GM12878 (cell line): Measurements from ENCODE around the gene KRT33A. TPM values are rescaled to one million over a fixed set of nuclear protein-coding genes. Genes with fewer than 3 reads are reported as not detected.

Experiments
- ATAC-seq: fragments of 200-7000 bp; cut with Tn5 transposase; 3 replicates; pipeline ENCODE4 v1.9.1; 2020; ENCODE audit warnings: mild to moderate bottlenecking, moderate library complexity
- BruUV-seq: library from RNA; stranded (reverse); fragments of 400-500 nt; replicated peaks from 2 replicates; lab custom pipeline; 2021; lab: Mats Ljungman, UMichigan
- CTCF ChIA-PET: fragments of 300-600 bp; sonication (Branson Sonifier 250); formaldehyde crosslinking; extraction: SDS; loops from one replicate; lab custom pipeline; 2021; ENCODE audit warnings: inconsistent platforms; lab: Yijun Ruan, JAX
- POLR2A ChIA-PET: fragments of 350-600 bp; formaldehyde crosslinking; extraction: SDS; loops from one replicate; lab custom pipeline; 2021; ENCODE audit warnings: inconsistent platforms; lab: Charles Lee
- RAD21 ChIA-PET: fragments of 300-600 bp; sonication (Branson Sonifier 250); formaldehyde crosslinking; loops from one replicate; lab custom pipeline; 2023; ENCODE audit warnings: antibody characterized with exemption; ENCODE audit not compliant: unreplicated experiment; lab: Charles Lee
- SMC1A ChIA-PET: fragments of 300-600 bp; sonication (Branson Sonifier 250); formaldehyde crosslinking; loops from one replicate; lab custom pipeline; 2023; ENCODE audit not compliant: unreplicated experiment, uncharacterized antibody; lab: Charles Lee
- DNase-seq: peaks from one replicate; pipeline ENCODE4 v3.0.0-alpha.2; 2011; ENCODE audit warnings: low read depth, low spot score
- FAIRE-seq: peaks from 3 replicates; lab custom pipeline; 2011; peaks lifted over from hg19 to GRCh38; lab: Jason Lieb, UNC
- H2AFZ ChIP-seq: 2 replicates; pipeline ENCODE4 v1.6.0; 2011; ENCODE audit warnings: low read depth, low read length, control low read depth; ENCODE audit not compliant: control insufficient read depth
- H3K27ac ChIP-seq: 2 replicates; pipeline ENCODE4 v1.5.1; 2011; ENCODE audit warnings: control low read depth; ENCODE audit not compliant: control insufficient read depth, insufficient read depth
- H3K27me3 ChIP-seq, 2 experiments: replicated peaks in 1 of 2; 2 replicates each; pipeline versions ENCODE4 v1.6.0 to v1.6.1; 2011; ENCODE audit warnings: low read length in 1 of 2; ENCODE audit not compliant: control insufficient read depth in 2 of 2, insufficient read depth in 2 of 2
- H3K36me3 ChIP-seq, 2 experiments: 2 replicates each; pipeline ENCODE4 v1.5.1; 2011; ENCODE audit warnings: low read length in 1 of 2; ENCODE audit not compliant: control insufficient read depth in 2 of 2, insufficient read depth in 2 of 2
- H3K4me1 ChIP-seq: 2 replicates; pipeline ENCODE4 v1.6.1; 2011; ENCODE audit warnings: mild to moderate bottlenecking, low read length, moderate library complexity, mixed read lengths; ENCODE audit not compliant: control insufficient read depth, insufficient read depth
- H3K4me2 ChIP-seq: 2 replicates; pipeline ENCODE4 v1.6.0; 2011; ENCODE audit warnings: control low read depth; ENCODE audit not compliant: control insufficient read depth, insufficient read depth
- H3K4me3 ChIP-seq: fragments of 200-600 bp; sonication (generic); 2 replicates; pipeline ENCODE4 v1.5.1; 2016
- H3K79me2 ChIP-seq: 2 replicates; pipeline ENCODE4 v1.6.0; 2011; ENCODE audit warnings: low read length; ENCODE audit not compliant: control insufficient read depth, insufficient read depth
- H3K9ac ChIP-seq: 2 replicates; pipeline ENCODE4 v1.8.0; 2011; ENCODE audit warnings: low read length, control low read depth, mixed read lengths; ENCODE audit not compliant: control insufficient read depth, insufficient read depth
- H3K9me3 ChIP-seq: replicated peaks from 3 replicates; pipeline ENCODE4 v1.5.1; 2011; ENCODE audit warnings: mild to moderate bottlenecking, low read length; ENCODE audit not compliant: control insufficient read depth, insufficient read depth
- H4K20me1 ChIP-seq: 2 replicates; pipeline ENCODE4 v1.6.0; 2011; ENCODE audit not compliant: control insufficient read depth, insufficient read depth
- BCL3 ChIP-seq: IDR thresholded peaks from 2 replicates; pipeline ENCODE4 v1.6.1; 2011; ENCODE audit warnings: borderline replicate concordance, low read depth, mild to moderate bottlenecking, moderate library complexity, low read length; ENCODE audit not compliant: insufficient read depth, poor library complexity, severe bottlenecking
- CEBPB ChIP-seq, 2 experiments: fragments of 150-350 bp in 1 of 2; IDR thresholded peaks; 2 replicates each; pipeline ENCODE4 v1.6.1; 2012 to 2014; ENCODE audit warnings: low read depth in 2 of 2, low read length in 2 of 2, borderline replicate concordance in 1 of 2, inconsistent platforms in 1 of 2
- ESRRA ChIP-seq: IDR thresholded peaks from 2 replicates; pipeline ENCODE4 v1.6.1; 2012; ENCODE audit warnings: mild to moderate bottlenecking, low read length, improper control_type of control experiment
- HDGF ChIP-seq: fragments of 450-650 bp; IDR thresholded peaks from 2 replicates; pipeline ENCODE4 v1.6.1; 2016; ENCODE audit warnings: antibody characterized with exemption
- MXI1 ChIP-seq: fragments of 150-350 bp; IDR thresholded peaks from 2 replicates; pipeline ENCODE4 v1.6.1; 2011; ENCODE audit warnings: low read depth, mild to moderate bottlenecking, inconsistent platforms, low read length, improper control_type of control experiment
- NFYA ChIP-seq: IDR thresholded peaks from 2 replicates; pipeline ENCODE4 v1.6.1; 2011; ENCODE audit warnings: low read depth, mild to moderate bottlenecking, low read length, improper control_type of control experiment, borderline replicate concordance
- PAX8 ChIP-seq: fragments of 450-650 bp; IDR thresholded peaks from 2 replicates; pipeline ENCODE4 v1.6.1; 2017; ENCODE audit warnings: mild to moderate bottlenecking, moderate library complexity
- POLR2AphosphoS5 ChIP-seq: IDR thresholded peaks from 2 replicates; pipeline ENCODE4 v1.6.1; 2011; ENCODE audit warnings: mild to moderate bottlenecking, low read length, inconsistent platforms
- STAT1 ChIP-seq: fragments of 450-650 bp; conservative IDR thresholded peaks from 2 replicates; pipeline ENCODE4 v1.6.1; 2014; ENCODE audit warnings: antibody characterized with exemption, mild to moderate bottlenecking
- USF1 ChIP-seq: IDR thresholded peaks from 2 replicates; pipeline ENCODE4 v1.6.1; 2011; ENCODE audit warnings: borderline replicate concordance, low read depth, mild to moderate bottlenecking, moderate library complexity, mixed read lengths, low read length; ENCODE audit not compliant: insufficient read depth; ENCODE audit errors: extremely low read length
- ZBTB11 ChIP-seq: fragments of 450-650 bp; formaldehyde crosslinking; IDR thresholded peaks from 2 replicates; pipeline ENCODE4 v1.5.0; 2022; ENCODE audit warnings: mild to moderate bottlenecking, missing genetic modification characterization
- ZZZ3 ChIP-seq: IDR thresholded peaks from 2 replicates; pipeline ENCODE4 v1.6.1; 2011; ENCODE audit warnings: low read depth; ENCODE audit not compliant: control insufficient read depth, insufficient read length
- WGBS: methylation state at CpG from one replicate; pipeline ENCODE4 v1.1.6; 2016; ENCODE audit warnings: low lambda C conversion rate; ENCODE audit not compliant: insufficient replicate concordance, insufficient coverage; ENCODE audit errors: missing lambda C conversion rate; 5-methylcytosine and 5-hydroxymethylcytosine counted together
- in situ Hi-C: fragments of 300-500 bp; cut with MboI; formaldehyde crosslinking; loops from 9 replicates; pipeline ENCODE4 v1.14.3; 2018; ENCODE audit warnings: mixed read lengths
- intact Hi-C: fragments of 100-400 bp; cut with micrococcal nuclease; formaldehyde crosslinking; loops from one replicate; pipeline ENCODE4 v1.14.2; 2022; ENCODE audit not compliant: unreplicated experiment
- polyA plus RNA-seq, 11 experiments: library from polyadenylated mRNA; depleted of rRNA in 4 of 11; unstranded in 6 of 11; stranded (reverse) in 5 of 11; fragments of >200 nt; fragmentation: Nextera tagmentation in 4 of 11; fragmentation: Illumina TruSeq in 1 of 11; extraction: Ambion mirVana in 4 of 11; extraction: Trizol in 1 of 11; gene quantifications; 1 replicate in 1 of 11; 2 replicates in 10 of 11; pipeline versions ENCODE4 v1.2.1 to v1.2.3, GENCODE V29; 2011 to 2016; ENCODE audit warnings: inconsistent platforms in 2 of 11, missing spikeins in 2 of 11, low read depth in 1 of 11
- total RNA-seq, 4 experiments: library from RNA; depleted of rRNA in 3 of 4; stranded (reverse); fragments of >200 nt in 3 of 4; fragmentation: Illumina TruSeq in 1 of 4; extraction: Trizol in 1 of 4; gene quantifications; 2 replicates each; pipeline versions ENCODE4 v1.2.1 to v1.2.3, GENCODE V29; 2013 to 2021

KRT33A gene
- total and polyA plus RNA-seq, 10 of the 15 experiments (the other 5 are each of a cell fraction or from before 2014, with no cell fraction given), result not detected

- no peak overlapping the region for H3K27ac ChIP-seq
- CTCF ChIA-PET, result no interaction called here
- ATAC-seq, result no peak
- no peak for FAIRE-seq
- intact Hi-C loops, result no loop called here
- no TSS peak for BruUV-seq
- POLR2A ChIA-PET, result no interaction called here
- H3K36me3 ChIP-seq, result no peaks in the 10 kb centered on the region
- no peak overlapping the region for H3K4me3 ChIP-seq
- in situ Hi-C loops, result no loop called here
- no peaks in the 10 kb centered on the region for H3K4me1 ChIP-seq
- 85% methylated on average over 1 of the region's 1 CpG for whole genome bisulfite sequencing
- DNase-seq, result no peak
- no peak overlapping the region for H3K9ac ChIP-seq
- TF ChIP-seq ZZZ3, result no peak
- TF ChIP-seq HDGF, result no peak
- no peaks in the 10 kb centered on the region for H3K79me2 ChIP-seq
- no peak overlapping the region for H3K4me2 ChIP-seq
- no peaks in the 10 kb centered on the region for H4K20me1 ChIP-seq
- RAD21 ChIA-PET, result no interaction called here
- H3K27me3 ChIP-seq, result no peaks in the 10 kb centered on the region
- no peaks in the 10 kb centered on the region; the same call in 2 of the 3 replicates for H3K9me3 ChIP-seq
- H2AFZ ChIP-seq, result no peak overlapping the region
- SMC1A ChIA-PET, result no interaction called here
These were observed 35.6 kb upstream of the KRT33A start for GRCh38 chr17:41386227-41386626.

GRCh38 chr17:41383690-41384089 is 33.1 kb upstream of the KRT33A start:
- intact Hi-C loops (no loop called here), in situ Hi-C loops (no loop called here)
- no peaks in the 10 kb centered on the region; the same call in 2 of the 3 replicates for H3K9me3 ChIP-seq
- H3K4me2 ChIP-seq, result no peak overlapping the region
- no peak overlapping the region for H3K9ac ChIP-seq
- no peak overlapping the region for H3K27ac ChIP-seq
- no peak for FAIRE-seq
- no peak overlapping the region for H3K4me3 ChIP-seq
- no peak overlapping the region for H2AFZ ChIP-seq
- BruUV-seq, result no TSS peak
- ATAC-seq, result no peak
- 53% methylated on average over 1 of the region's 1 CpG for WGBS
- H3K36me3 ChIP-seq, result no peaks in the 10 kb centered on the region
- no peaks in the 10 kb centered on the region for H3K4me1 ChIP-seq
- H3K27me3 ChIP-seq, result no peaks in the 10 kb centered on the region
- ChIA-PET RAD21 (no interaction called here), POLR2A (no interaction called here), CTCF (no interaction called here), SMC1A (no interaction called here)
- H3K79me2 ChIP-seq, result no peaks in the 10 kb centered on the region
- DNase-seq, result no peak
- no peaks in the 10 kb centered on the region for H4K20me1 ChIP-seq
- TF ChIP-seq BCL3, result no peak
- TF ChIP-seq POLR2AphosphoS5, result no peak
- TF ChIP-seq ESRRA, result no peak
- TF ChIP-seq MXI1, result no peak
- no peak for TF ChIP-seq NFYA
- TF ChIP-seq USF1, result no peak
- TF ChIP-seq STAT1, result no peak
- no peak for TF ChIP-seq ZBTB11 (CRISPR knock-in tag)
- TF ChIP-seq PAX8, result no peak
- TF ChIP-seq CEBPB (IDR thresholded peaks at IDR 0.05; ENCODE audit: borderline replicate concordance in 1 of 2, low read depth in 2 of 2, low read length in 2 of 2), result no peak
